ENCODE measurements around the gene TEAD1. TPM values are rescaled to one million over a fixed set of nuclear protein-coding genes. Genes with fewer than 3 reads are reported as not detected.
A peak's percentile ranks its signal among the peaks of the same experiment; 100 is the strongest.

The TEAD1 gene
- total and polyA plus RNA-seq, 2 donors (not counting 3 experiments of a cell fraction or from before 2014, with no cell fraction given): 15.3 to 49.0 TPM

DNA sequence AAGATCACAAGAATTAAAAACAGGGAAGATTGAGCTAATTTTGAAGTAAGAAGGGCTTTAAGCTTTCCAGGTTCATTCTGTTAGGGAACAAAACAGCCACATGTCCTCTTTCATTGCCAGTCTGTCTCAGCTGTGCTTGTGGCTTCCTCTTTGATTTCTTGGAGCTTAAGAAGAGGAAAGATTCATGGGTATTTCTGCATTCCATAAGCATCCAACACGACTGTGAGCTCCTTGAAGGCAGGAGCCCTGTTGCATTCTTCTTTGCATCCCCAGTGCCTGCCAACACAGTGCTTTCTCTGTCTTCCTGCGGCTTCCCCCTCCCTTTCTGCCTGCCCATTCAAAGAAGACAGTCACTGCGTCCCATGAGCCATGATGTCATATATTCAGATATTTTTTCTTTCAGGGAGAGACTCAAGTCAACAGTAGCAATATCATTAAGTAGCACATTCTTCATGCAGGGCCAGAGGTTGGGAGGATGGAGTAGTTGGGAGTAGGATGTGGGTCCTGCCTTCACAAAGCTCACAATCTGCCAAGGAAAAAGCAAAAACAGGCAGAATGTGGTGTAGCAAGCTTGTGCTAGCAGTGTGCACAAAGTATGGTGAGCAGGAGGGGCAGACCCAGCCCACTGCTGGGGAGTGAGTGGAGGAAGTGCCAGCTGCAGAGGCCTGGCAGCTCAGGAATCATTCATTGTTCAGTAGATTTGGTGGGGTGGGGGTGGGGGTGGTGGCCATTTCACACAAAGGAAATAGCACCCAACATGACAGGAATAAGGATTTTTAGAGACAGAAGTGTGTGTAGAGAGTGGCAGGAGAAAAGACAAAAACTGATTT, 172.8 kb downstream of the TEAD1 start:
- Histone ChIP-seq H3K4me2 (ENCODE audit: insufficient read depth, low read length) (no peak overlapping the region), H3K9ac (replicated peaks; ENCODE audit: extremely low read depth, insufficient read depth, low read length) (no peak overlapping the region), H3K9me3 (replicated peaks; ENCODE audit: control insufficient read depth, insufficient read depth, low read length) (no peaks in the 10 kb centered on the region), H4K20me1 (replicated peaks; ENCODE audit: control insufficient read depth, extremely low read depth, insufficient read depth, low read length) (no peaks in the 10 kb centered on the region), H3K4me1 (ENCODE audit: control insufficient read depth, extremely low read depth, insufficient read depth, low read length) (peaks cover 22% of the 10 kb centered on the region), H3K79me2 (ENCODE audit: control insufficient read depth, insufficient read depth, low read length) (peaks cover 2% of the 10 kb centered on the region), H3K4me3 (replicated peaks in 1 of 3; ENCODE audit: insufficient read depth in 1 of 3, low read depth in 1 of 3, low read length in 3 of 3) (no peak overlapping the region), H3K36me3 (ENCODE audit: control insufficient read depth in 2 of 2, extremely low read depth in 1 of 2, insufficient read depth in 2 of 2, low read length in 2 of 2) (no peaks in the 10 kb centered on the region), H3K27me3 (ENCODE audit: control insufficient read depth in 2 of 2, insufficient read depth in 2 of 2, low read length in 2 of 2) (no peaks in the 10 kb centered on the region), H3K9me1 (replicated peaks; ENCODE audit: control insufficient read depth, extremely low read depth, insufficient read depth, low read length) (no peaks in the 10 kb centered on the region), H3K27ac (ENCODE audit: insufficient read depth, low read depth, low read length) (no peak overlapping the region), H2AFZ (ENCODE audit: low read depth, low read length) (no peak overlapping the region)
- BruUV-seq (replicated peaks): no TSS peak
- ChIA-PET CTCF (interaction anchor here (1.4 to 2.0 kb wide), 2 partner anchors 19 to 23 kb away, joined by 3 to 12 read pairs; no protein-coding TSS in a partner anchor), POLR2A (no interaction called here)
- DNase-seq (ENCODE audit: low read depth, low spot score) (peak; percentile 24), FAIRE-seq (no peak)
- intact Hi-C loops (cut with micrococcal nuclease) (no loop called here), dilution Hi-C loops (cut with MboI; ENCODE audit: extremely low pct_ligation_motif_present, low sequenced_read_pairs) (no loop called here)
- no peak for TF ChIP-seq EZH2 (IDR thresholded peaks at IDR 0.05; ENCODE audit: borderline replicate concordance, low read depth, low read length, severe bottlenecking)
- TF ChIP-seq CTCF (IDR thresholded peaks at IDR 0.05; ENCODE audit: extremely low read depth in 1 of 2, insufficient read depth in 1 of 2, low read depth in 1 of 2, low read length in 2 of 2): no peak
- no peak for TF ChIP-seq MYC (IDR thresholded peaks at IDR 0.05; ENCODE audit: low read depth, low read length)
- no peak for TF ChIP-seq FOS (IDR thresholded peaks at IDR 0.05; ENCODE audit: borderline replicate concordance, insufficient read depth, low read length)
- no peak for TF ChIP-seq JUN (IDR thresholded peaks at IDR 0.05; ENCODE audit: borderline replicate concordance, insufficient read depth, insufficient read length, low read depth)
- no peak for TF ChIP-seq POLR2AphosphoS5 (IDR thresholded peaks at IDR 0.05; ENCODE audit: insufficient read depth, low read depth, low read length)
- no peak for TF ChIP-seq GATA2 (IDR thresholded peaks at IDR 0.05; ENCODE audit: insufficient read depth, insufficient read length, low read depth, low read length)
- no peak for TF ChIP-seq POLR2A (IDR thresholded peaks at IDR 0.05; ENCODE audit: low read depth, low read length)
- TF ChIP-seq, protein P1, sequence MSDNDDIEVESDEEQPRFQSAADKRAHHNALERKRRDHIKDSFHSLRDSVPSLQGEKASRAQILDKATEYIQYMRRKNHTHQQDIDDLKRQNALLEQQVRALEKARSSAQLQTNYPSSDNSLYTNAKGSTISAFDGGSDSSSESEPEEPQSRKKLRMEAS (IDR thresholded peaks at IDR 0.05; ENCODE audit: insufficient read depth, insufficient read length): no peak
